B cell (primary cell): ENCODE data around the gene SKAP2.

Source experiments
- EZH2 ChIP-seq: IDR thresholded peaks from 2 replicates; pipeline ENCODE4 v1.6.1; 2012; ENCODE audit warnings: borderline replicate concordance, low read depth, mild to moderate bottlenecking, moderate library complexity, low read length; ENCODE audit not compliant: insufficient read depth, poor library complexity, severe bottlenecking
- TF ChIP-seq, protein P1 (sequence below): fragments of 200-600 bp; IDR thresholded peaks from one replicate; pipeline ENCODE4 v1.8.0; 2022; ENCODE audit warnings: antibody characterized with exemption, mild to moderate bottlenecking

DNA sequence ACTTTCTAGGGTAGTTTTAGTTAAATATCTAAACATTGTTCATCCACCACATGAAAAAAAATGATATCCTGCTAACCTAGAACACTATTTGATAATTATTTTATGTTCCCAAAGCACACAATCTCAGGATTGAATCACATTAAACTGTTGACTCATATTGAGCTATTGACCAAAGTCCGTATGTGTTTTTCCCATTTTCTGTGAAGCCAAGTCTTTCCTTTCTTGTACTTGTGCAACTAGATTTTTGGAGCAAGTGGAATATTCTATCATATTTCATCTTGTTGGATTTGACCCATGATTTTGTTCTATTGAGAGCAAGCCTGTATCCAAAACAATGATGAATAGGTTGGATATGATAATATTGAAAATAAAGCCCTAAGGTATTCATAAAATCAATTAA lies 164.6 kb downstream of the SKAP2 start:
- TF ChIP-seq, protein P1, sequence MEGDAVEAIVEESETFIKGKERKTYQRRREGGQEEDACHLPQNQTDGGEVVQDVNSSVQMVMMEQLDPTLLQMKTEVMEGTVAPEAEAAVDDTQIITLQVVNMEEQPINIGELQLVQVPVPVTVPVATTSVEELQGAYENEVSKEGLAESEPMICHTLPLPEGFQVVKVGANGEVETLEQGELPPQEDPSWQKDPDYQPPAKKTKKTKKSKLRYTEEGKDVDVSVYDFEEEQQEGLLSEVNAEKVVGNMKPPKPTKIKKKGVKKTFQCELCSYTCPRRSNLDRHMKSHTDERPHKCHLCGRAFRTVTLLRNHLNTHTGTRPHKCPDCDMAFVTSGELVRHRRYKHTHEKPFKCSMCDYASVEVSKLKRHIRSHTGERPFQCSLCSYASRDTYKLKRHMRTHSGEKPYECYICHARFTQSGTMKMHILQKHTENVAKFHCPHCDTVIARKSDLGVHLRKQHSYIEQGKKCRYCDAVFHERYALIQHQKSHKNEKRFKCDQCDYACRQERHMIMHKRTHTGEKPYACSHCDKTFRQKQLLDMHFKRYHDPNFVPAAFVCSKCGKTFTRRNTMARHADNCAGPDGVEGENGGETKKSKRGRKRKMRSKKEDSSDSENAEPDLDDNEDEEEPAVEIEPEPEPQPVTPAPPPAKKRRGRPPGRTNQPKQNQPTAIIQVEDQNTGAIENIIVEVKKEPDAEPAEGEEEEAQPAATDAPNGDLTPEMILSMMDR: no peak
- no peak for TF ChIP-seq EZH2
